ENCODE data around the gene ZNF836. TPM values are rescaled to one million over a fixed set of nuclear protein-coding genes. Genes with fewer than 3 reads are reported as not detected.

ZNF836 gene
- total RNA-seq = 8.2 and 11.5 TPM in 2 replicates

GRCh38 chr19:52171321-52172169 lies at the start of gene ZNF836:
Gene ZNF836 (minus strand): TSS chr19:52171621. CDS start chr19:52168072, 3,549 bp downstream.

GRCh38 chr19:52189735-52190486 lies 18.5 kb upstream of the ZNF836 start, which contains the start of gene PPP2R1A:
Gene PPP2R1A (plus strand): TSS chr19:52190052. CDS start chr19:52190097, 45 bp downstream.

GRCh38 chr19:52139252-52140031 lies 32.0 kb downstream of the ZNF836 start, which contains the start of gene ZNF616:
Gene ZNF616 (minus strand): TSS chr19:52139938. CDS start chr19:52130512, 9,426 bp downstream.

Other genes starting within 250 kb of the ZNF836 start
- gene ZNF613, start 244.1 kb downstream of the ZNF836 start, total RNA-seq = 6.6 and 10.2 TPM in 2 replicates
- gene ZNF350, start 184.8 kb downstream of the ZNF836 start, total RNA-seq = 12.5 and 13.1 TPM in 2 replicates
- 10.6 and 16.7 TPM in 2 replicates for gene ZNF615, start 163.4 kb downstream of the ZNF836 start, total RNA-seq
- gene ZNF614, start 143.2 kb downstream of the ZNF836 start, total RNA-seq = 4.8 and 7.1 TPM in 2 replicates
- gene ZNF432, start 122.8 kb downstream of the ZNF836 start, total RNA-seq = 7.7 and 9.7 TPM in 2 replicates
- gene ZNF841, start 75.9 kb downstream of the ZNF836 start, total RNA-seq = 13.7 and 20.0 TPM in 2 replicates
- gene ZNF616, start 31.7 kb downstream of the ZNF836 start, total RNA-seq = 9.0 and 12.2 TPM in 2 replicates
- 112 and 113 TPM in 2 replicates for gene PPP2R1A, start 18.4 kb upstream of the ZNF836 start, total RNA-seq
- gene ZNF766, start 98.0 kb upstream of the ZNF836 start, total RNA-seq = 12.3 and 22.1 TPM in 2 replicates
- 3.9 and 4.8 TPM in 2 replicates for gene ZNF480, start 125.5 kb upstream of the ZNF836 start, total RNA-seq
- 3.8 and 3.9 TPM in 2 replicates for gene ZNF610, start 164.6 kb upstream of the ZNF836 start, total RNA-seq
- 22.9 and 40.5 TPM in 2 replicates for gene ZNF880, start 198.3 kb upstream of the ZNF836 start, total RNA-seq
- gene ZNF528, start 226.2 kb upstream of the ZNF836 start, total RNA-seq = 18.8 and 29.5 TPM in 2 replicates